Measurements from ENCODE around the gene MYH14.

DNA sequence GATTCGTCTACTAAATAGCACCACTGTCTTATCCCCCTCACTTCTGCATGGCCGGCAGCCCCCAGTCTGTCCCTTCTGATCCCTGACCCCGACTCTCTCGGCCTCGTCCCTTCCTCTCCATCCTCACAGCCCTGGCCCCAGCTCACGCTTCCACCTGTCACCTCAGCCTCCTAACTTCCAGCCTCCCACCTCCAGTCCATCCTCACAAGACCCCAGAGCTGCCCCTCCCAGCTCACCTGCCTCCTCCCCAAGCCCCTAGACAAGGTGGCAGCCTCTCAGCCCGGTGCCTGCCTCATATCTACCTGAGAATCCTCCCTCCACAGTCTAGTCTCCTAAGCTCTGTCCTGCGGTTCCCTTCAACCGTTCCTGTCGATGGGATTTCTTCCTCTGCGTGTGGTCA lies 115.7 kb downstream of the MYH14 start:
- TF ChIP-seq, protein P1, sequence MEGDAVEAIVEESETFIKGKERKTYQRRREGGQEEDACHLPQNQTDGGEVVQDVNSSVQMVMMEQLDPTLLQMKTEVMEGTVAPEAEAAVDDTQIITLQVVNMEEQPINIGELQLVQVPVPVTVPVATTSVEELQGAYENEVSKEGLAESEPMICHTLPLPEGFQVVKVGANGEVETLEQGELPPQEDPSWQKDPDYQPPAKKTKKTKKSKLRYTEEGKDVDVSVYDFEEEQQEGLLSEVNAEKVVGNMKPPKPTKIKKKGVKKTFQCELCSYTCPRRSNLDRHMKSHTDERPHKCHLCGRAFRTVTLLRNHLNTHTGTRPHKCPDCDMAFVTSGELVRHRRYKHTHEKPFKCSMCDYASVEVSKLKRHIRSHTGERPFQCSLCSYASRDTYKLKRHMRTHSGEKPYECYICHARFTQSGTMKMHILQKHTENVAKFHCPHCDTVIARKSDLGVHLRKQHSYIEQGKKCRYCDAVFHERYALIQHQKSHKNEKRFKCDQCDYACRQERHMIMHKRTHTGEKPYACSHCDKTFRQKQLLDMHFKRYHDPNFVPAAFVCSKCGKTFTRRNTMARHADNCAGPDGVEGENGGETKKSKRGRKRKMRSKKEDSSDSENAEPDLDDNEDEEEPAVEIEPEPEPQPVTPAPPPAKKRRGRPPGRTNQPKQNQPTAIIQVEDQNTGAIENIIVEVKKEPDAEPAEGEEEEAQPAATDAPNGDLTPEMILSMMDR (IDR thresholded peaks at IDR 0.05) = no peak
- no peak for TF ChIP-seq POLR2A (IDR thresholded peaks at IDR 0.05)
